Measurements from ENCODE around the gene GPHN. TPM values are rescaled to one million over a fixed set of nuclear protein-coding genes. Genes with fewer than 3 reads are reported as not detected.

GPHN gene
- polyA plus RNA-seq, 1 donor (not counting 4 experiments of a cell fraction or from before 2014, with no cell fraction given), result 17.6 TPM

- no peak overlapping the region for H3K9ac ChIP-seq (ENCODE audit: control insufficient read depth, extremely low read depth, insufficient read depth, low read length)
- dilution Hi-C loops (cut with MboI; ENCODE audit: extremely low pct_ligation_motif_present, low sequenced_read_pairs), result no loop called here
- no peaks in the 10 kb centered on the region for H3K9me1 ChIP-seq (ENCODE audit: control insufficient read depth, extremely low read depth, insufficient read depth, low read length)
- H3K9me3 ChIP-seq (ENCODE audit: control insufficient read depth, low read depth, low read length), result no peaks in the 10 kb centered on the region
- H3K4me1 ChIP-seq (ENCODE audit: control insufficient read depth, extremely low read depth, insufficient read depth, low read length), result no peaks in the 10 kb centered on the region
- H3K4me3 ChIP-seq (ENCODE audit: control insufficient read depth in 2 of 3, extremely low read depth in 1 of 3, insufficient read depth in 2 of 3, low read depth in 1 of 3, low read length in 3 of 3), result no peak overlapping the region
- FAIRE-seq, result no peak
- no peaks in the 10 kb centered on the region for H3K27me3 ChIP-seq (ENCODE audit: control insufficient read depth, extremely low read depth, insufficient read depth, low read length)
- peaks cover 4% of the 10 kb centered on the region for H3K79me2 ChIP-seq (ENCODE audit: control insufficient read depth, insufficient read depth, low read length)
- H3K27ac ChIP-seq (ENCODE audit: control insufficient read depth, insufficient read depth, low read length), result no peak overlapping the region
- H2AFZ ChIP-seq (ENCODE audit: control insufficient read depth, low read length), result no peak overlapping the region
- TF ChIP-seq, protein P1, sequence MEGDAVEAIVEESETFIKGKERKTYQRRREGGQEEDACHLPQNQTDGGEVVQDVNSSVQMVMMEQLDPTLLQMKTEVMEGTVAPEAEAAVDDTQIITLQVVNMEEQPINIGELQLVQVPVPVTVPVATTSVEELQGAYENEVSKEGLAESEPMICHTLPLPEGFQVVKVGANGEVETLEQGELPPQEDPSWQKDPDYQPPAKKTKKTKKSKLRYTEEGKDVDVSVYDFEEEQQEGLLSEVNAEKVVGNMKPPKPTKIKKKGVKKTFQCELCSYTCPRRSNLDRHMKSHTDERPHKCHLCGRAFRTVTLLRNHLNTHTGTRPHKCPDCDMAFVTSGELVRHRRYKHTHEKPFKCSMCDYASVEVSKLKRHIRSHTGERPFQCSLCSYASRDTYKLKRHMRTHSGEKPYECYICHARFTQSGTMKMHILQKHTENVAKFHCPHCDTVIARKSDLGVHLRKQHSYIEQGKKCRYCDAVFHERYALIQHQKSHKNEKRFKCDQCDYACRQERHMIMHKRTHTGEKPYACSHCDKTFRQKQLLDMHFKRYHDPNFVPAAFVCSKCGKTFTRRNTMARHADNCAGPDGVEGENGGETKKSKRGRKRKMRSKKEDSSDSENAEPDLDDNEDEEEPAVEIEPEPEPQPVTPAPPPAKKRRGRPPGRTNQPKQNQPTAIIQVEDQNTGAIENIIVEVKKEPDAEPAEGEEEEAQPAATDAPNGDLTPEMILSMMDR (optimal IDR thresholded peaks at IDR 0.05 in 1 of 3, IDR thresholded peaks at IDR 0.05 in 1 of 3, conservative IDR thresholded peaks at IDR 0.05 in 1 of 3; ENCODE audit: extremely low read depth in 1 of 3, insufficient read depth in 2 of 3, low read length in 3 of 3), result no peak
- no peak for TF ChIP-seq EZH2 (IDR thresholded peaks at IDR 0.05; ENCODE audit: low read length)
- no peaks in the 10 kb centered on the region for H3K36me3 ChIP-seq (ENCODE audit: control insufficient read depth in 2 of 2, extremely low read depth in 1 of 2, insufficient read depth in 2 of 2, low read length in 2 of 2)
- DNase-seq (ENCODE audit: low read depth, low spot score), result no peak
- no peaks in the 10 kb centered on the region for H4K20me1 ChIP-seq (ENCODE audit: control insufficient read depth, extremely low read depth, insufficient read depth, low read length)
- no peak overlapping the region for H3K4me2 ChIP-seq (ENCODE audit: control insufficient read depth, extremely low read depth, insufficient read depth, low read depth, low read length)
Measured at GRCh38 chr14:66563731-66564130, 55.8 kb downstream of the GPHN start.

DNA sequence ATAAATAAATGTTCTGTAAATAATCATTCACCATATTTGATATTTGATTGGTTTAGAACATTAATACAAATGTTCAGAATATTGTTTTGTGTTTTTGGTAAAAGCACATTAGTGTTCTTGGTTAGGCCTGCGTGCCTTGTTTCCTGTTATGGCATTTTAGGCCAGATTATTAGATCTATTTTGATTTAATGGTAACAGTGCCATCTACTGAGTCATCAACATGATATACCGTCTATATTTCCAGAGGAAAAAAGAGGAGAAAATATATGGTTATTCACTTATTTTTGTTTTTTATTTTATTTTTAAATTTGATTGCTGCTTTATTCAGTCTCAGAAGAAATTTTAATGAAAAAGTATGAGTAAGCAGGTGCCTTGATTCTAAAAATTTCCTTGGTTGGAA lies 60.3 kb downstream of the GPHN start:
- DNase-seq (ENCODE audit: low read depth, low spot score) (no peak), FAIRE-seq (no peak)
- H3K4me2 ChIP-seq (ENCODE audit: control insufficient read depth, extremely low read depth, insufficient read depth, low read depth, low read length), result no peak overlapping the region
- H3K27me3 ChIP-seq (ENCODE audit: control insufficient read depth, extremely low read depth, insufficient read depth, low read length), result no peaks in the 10 kb centered on the region
- H4K20me1 ChIP-seq (ENCODE audit: control insufficient read depth, extremely low read depth, insufficient read depth, low read length), result no peaks in the 10 kb centered on the region
- no peak overlapping the region for H3K4me3 ChIP-seq (ENCODE audit: control insufficient read depth in 2 of 3, extremely low read depth in 1 of 3, insufficient read depth in 2 of 3, low read depth in 1 of 3, low read length in 3 of 3)
- no peaks in the 10 kb centered on the region for H3K36me3 ChIP-seq (ENCODE audit: control insufficient read depth in 2 of 2, extremely low read depth in 1 of 2, insufficient read depth in 2 of 2, low read length in 2 of 2)
- no peaks in the 10 kb centered on the region for H3K4me1 ChIP-seq (ENCODE audit: control insufficient read depth, extremely low read depth, insufficient read depth, low read length)
- dilution Hi-C loops (cut with MboI; ENCODE audit: extremely low pct_ligation_motif_present, low sequenced_read_pairs), result no loop called here
- H3K27ac ChIP-seq (ENCODE audit: control insufficient read depth, insufficient read depth, low read length), result no peak overlapping the region
- no peaks in the 10 kb centered on the region for H3K9me1 ChIP-seq (ENCODE audit: control insufficient read depth, extremely low read depth, insufficient read depth, low read length)
- no peak overlapping the region for H2AFZ ChIP-seq (ENCODE audit: control insufficient read depth, low read length)
- no peak overlapping the region for H3K9ac ChIP-seq (ENCODE audit: control insufficient read depth, extremely low read depth, insufficient read depth, low read length)
- H3K9me3 ChIP-seq (ENCODE audit: control insufficient read depth, low read depth, low read length), result no peaks in the 10 kb centered on the region
- H3K79me2 ChIP-seq (ENCODE audit: control insufficient read depth, insufficient read depth, low read length), result peaks cover 13% of the 10 kb centered on the region
- no peak for TF ChIP-seq EZH2 (IDR thresholded peaks at IDR 0.05; ENCODE audit: low read length)
- TF ChIP-seq, protein P1 (optimal IDR thresholded peaks at IDR 0.05 in 1 of 3, IDR thresholded peaks at IDR 0.05 in 1 of 3, conservative IDR thresholded peaks at IDR 0.05 in 1 of 3; ENCODE audit: extremely low read depth in 1 of 3, insufficient read depth in 2 of 3, low read length in 3 of 3), result no peak
